ENCODE measurements around the gene CLIP3. TPM values are rescaled to one million over a fixed set of nuclear protein-coding genes. Genes with fewer than 3 reads are reported as not detected.

The CLIP3 gene
- total RNA-seq, 2 donors from 2014 or later = 21.3 to 29.0 TPM

GRCh38 chr19:36025541-36025940, 7.1 kb downstream of the CLIP3 start:
- Histone ChIP-seq H3K36me3 (peaks cover 30% of the 10 kb centered on the region), H3K27me3 (replicated peaks; ENCODE audit: insufficient read depth) (no peaks in the 10 kb centered on the region), H3K4me1 (ENCODE audit: control insufficient read depth in 1 of 2, low read depth in 2 of 2) (no peaks in the 10 kb centered on the region), H3K4me3 (no peak overlapping the region), H3K27ac (no peak overlapping the region), H3K9me3 (no peaks in the 10 kb centered on the region)
- ATAC-seq (ENCODE audit: insufficient number of reproducible peaks, low FRiP score, low read depth) = no peak
- TF ChIP-seq CTCF (IDR thresholded peaks at IDR 0.05) = no peak
- DNase-seq (ENCODE audit: low spot score) = no peak

GRCh38 chr19:36023432-36023831, 9.2 kb downstream of the CLIP3 start:
- no peak overlapping the region for H3K4me3 ChIP-seq
- DNase-seq (ENCODE audit: low spot score) (no peak), ATAC-seq (ENCODE audit: insufficient number of reproducible peaks, low FRiP score, low read depth) (no peak)
- H3K27ac ChIP-seq = no peak overlapping the region
- H3K36me3 ChIP-seq = peaks cover 30% of the 10 kb centered on the region
- no peaks in the 10 kb centered on the region for H3K9me3 ChIP-seq
- no peaks in the 10 kb centered on the region for H3K4me1 ChIP-seq (ENCODE audit: control insufficient read depth in 1 of 2, low read depth in 2 of 2)
- H3K27me3 ChIP-seq (replicated peaks; ENCODE audit: insufficient read depth) = no peaks in the 10 kb centered on the region
- no peak for TF ChIP-seq CTCF (IDR thresholded peaks at IDR 0.05)

- ATAC-seq (ENCODE audit: insufficient number of reproducible peaks, low FRiP score, low read depth) = no peak
- Histone ChIP-seq H3K27me3 (replicated peaks; ENCODE audit: insufficient read depth) (no peaks in the 10 kb centered on the region), H3K9me3 (no peaks in the 10 kb centered on the region), H3K4me3 (no peak overlapping the region), H3K27ac (no peak overlapping the region), H3K36me3 (peaks cover 15% of the 10 kb centered on the region), H3K4me1 (ENCODE audit: control insufficient read depth in 1 of 2, low read depth in 2 of 2) (peaks cover 4 to 6% of the 10 kb centered on the region in 2 donors)
- no peak for DNase-seq (ENCODE audit: low spot score)
- TF ChIP-seq CTCF (IDR thresholded peaks at IDR 0.05) = no peak
Measured at GRCh38 chr19:36019061-36019670, 13.5 kb downstream of the CLIP3 start.

GRCh38 chr19:36014012-36014924, 18.4 kb downstream of the CLIP3 start, which contains the start of gene ALKBH6:
TSS of gene ALKBH6 (minus strand) at chr19:36014213. CDS start at chr19:36013397, 816 bp downstream.
- peaks cover 10% of the 10 kb centered on the region for H3K36me3 ChIP-seq
- H3K27me3 ChIP-seq (replicated peaks; ENCODE audit: insufficient read depth) = no peaks in the 10 kb centered on the region
- DNase-seq (ENCODE audit: low spot score) (peak; percentile 100), ATAC-seq (ENCODE audit: insufficient number of reproducible peaks, low FRiP score, low read depth) (peak; percentile 94)
- H3K4me3 ChIP-seq = peak within 1 kb of the TSS; percentile 79
- TF ChIP-seq CTCF (IDR thresholded peaks at IDR 0.05) = no peak
- H3K9me3 ChIP-seq = no peaks in the 10 kb centered on the region
- H3K4me1 ChIP-seq (ENCODE audit: control insufficient read depth in 1 of 2, low read depth in 2 of 2) = peaks cover 4 to 18% of the 10 kb centered on the region in 2 donors
- H3K27ac ChIP-seq = peak within 1 kb of the TSS; percentile 80 to 81

GRCh38 chr19:36013280-36014011, 19.2 kb downstream of the CLIP3 start:
- no peak for TF ChIP-seq CTCF (IDR thresholded peaks at IDR 0.05)
- Histone ChIP-seq H3K4me1 (ENCODE audit: control insufficient read depth in 1 of 2, low read depth in 2 of 2) (peaks cover 8 to 26% of the 10 kb centered on the region in 2 donors), H3K27me3 (replicated peaks; ENCODE audit: insufficient read depth) (no peaks in the 10 kb centered on the region), H3K9me3 (no peaks in the 10 kb centered on the region), H3K36me3 (peaks cover 10% of the 10 kb centered on the region), H3K27ac (peak overlapping the region; percentile 80 to 81), H3K4me3 (peak overlapping the region; percentile 79)
- DNase-seq (ENCODE audit: low spot score) (no peak), ATAC-seq (ENCODE audit: insufficient number of reproducible peaks, low FRiP score, low read depth) (no peak)
